SU-DHL-6 (cell line): ENCODE measurements around the gene PALLD.

ENCODE experiments used
- H2AFZ ChIP-seq: fragments of 200-600 bp; sonication (generic); 2 replicates; pipeline ENCODE4 v1.6.1; 2014; ENCODE audit warnings: low read depth, mild to moderate bottlenecking, moderate library complexity, mixed read lengths, antibody characterized with exemption, low read length; ENCODE audit not compliant: severe bottlenecking
- H3F3A ChIP-seq: fragments of 200-600 bp; shearing (Covaris generic); 2 replicates; pipeline ENCODE4 v1.6.0; 2016; ENCODE audit warnings: antibody characterized with exemption, mild to moderate bottlenecking; ENCODE audit not compliant: insufficient read depth
- H3K27ac ChIP-seq: fragments of 200-600 bp; sonication (generic); 2 replicates; pipeline ENCODE4 v1.5.1; 2016; ENCODE audit warnings: low read depth, mild to moderate bottlenecking, low read length, moderate library complexity, mixed read lengths
- H3K27me3 ChIP-seq: fragments of 200-600 bp; sonication (generic), shearing (Covaris generic); 2 replicates; pipeline ENCODE4 v1.6.0; 2014; ENCODE audit warnings: mild to moderate bottlenecking, low read length
- H3K36me3 ChIP-seq: fragments of 200-600 bp; sonication (generic); 2 replicates; pipeline ENCODE4 v1.6.1; 2014; ENCODE audit warnings: mild to moderate bottlenecking, low read length, mixed read lengths
- H3K4me2 ChIP-seq: fragments of 300-600, 200-600 bp; shearing (Covaris generic), sonication (generic); 2 replicates; pipeline ENCODE4 v1.6.0; 2014; ENCODE audit warnings: low read length, low read depth, mild to moderate bottlenecking; ENCODE audit not compliant: poor library complexity, severe bottlenecking
- H3K4me3 ChIP-seq: fragments of 200-600 bp; sonication (generic); 2 replicates; pipeline ENCODE4 v1.5.1; 2014; ENCODE audit warnings: antibody characterized with exemption, low read length, mild to moderate bottlenecking, mixed read lengths; ENCODE audit not compliant: insufficient read depth, poor library complexity, severe bottlenecking
- H3K79me2 ChIP-seq: fragments of 200-600 bp; sonication (generic); 2 replicates; pipeline ENCODE4 v1.6.1; 2014; ENCODE audit warnings: mild to moderate bottlenecking, low read length, moderate library complexity; ENCODE audit not compliant: insufficient read depth
- H3K9ac ChIP-seq: fragments of 200-600 bp; sonication (generic); 2 replicates; pipeline ENCODE4 v1.7.0; 2014; ENCODE audit warnings: mild to moderate bottlenecking, low read length
- H3K9me2 ChIP-seq: fragments of 200-600 bp; sonication (generic); replicated peaks from 2 replicates; pipeline ENCODE4 v1.6.1; 2014; ENCODE audit warnings: low read length; ENCODE audit not compliant: insufficient read depth
- H3K9me3 ChIP-seq: fragments of 200-600 bp; sonication (generic); 2 replicates; pipeline ENCODE4 v1.6.1; 2014; ENCODE audit warnings: low read length, mixed read lengths; ENCODE audit not compliant: insufficient read depth
- H4K20me1 ChIP-seq: fragments of 200-600 bp; sonication (generic); 2 replicates; pipeline ENCODE4 v1.6.1; 2014; ENCODE audit warnings: low read depth, mild to moderate bottlenecking, antibody characterized with exemption, low read length, moderate library complexity, mixed read lengths
- CTCF ChIP-seq: fragments of 200-600 bp; sonication (generic); IDR thresholded peaks from one replicate; pipeline ENCODE4 v1.5.1; 2017; ENCODE audit warnings: antibody characterized with exemption, mild to moderate bottlenecking, low read length, moderate library complexity; ENCODE audit not compliant: insufficient read depth, poor library complexity, severe bottlenecking
- EZH2phosphoT487 ChIP-seq: fragments of 200-600 bp; sonication (generic), shearing (Covaris generic); conservative IDR thresholded peaks from 2 replicates; pipeline ENCODE4 v1.6.1; 2018; ENCODE audit warnings: mild to moderate bottlenecking, antibody characterized with exemption, low read length, moderate library complexity, mixed read lengths

PALLD gene

GRCh38 chr4:168572002-168572401 is 75.2 kb downstream of the PALLD start:
- Histone ChIP-seq H3K27ac (no peak overlapping the region), H2AFZ (no peak overlapping the region), H3K36me3 (no peaks in the 10 kb centered on the region), H3K27me3 (no peaks in the 10 kb centered on the region), H3K79me2 (no peaks in the 10 kb centered on the region), H3K9ac (no peak overlapping the region), H3K4me2 (no peak overlapping the region), H3F3A (no peaks in the 10 kb centered on the region), H3K9me2 (no peaks in the 10 kb centered on the region), H3K9me3 (no peaks in the 10 kb centered on the region), H3K4me3 (no peak overlapping the region), H4K20me1 (no peaks in the 10 kb centered on the region)
- TF ChIP-seq EZH2phosphoT487 (no peak), CTCF (no peak)

- no peak overlapping the region for H3K4me3 ChIP-seq
- no peak overlapping the region for H3K9ac ChIP-seq
- H3K9me3 ChIP-seq, result no peaks in the 10 kb centered on the region
- H4K20me1 ChIP-seq, result no peaks in the 10 kb centered on the region
- H3K4me2 ChIP-seq, result no peak overlapping the region
- no peaks in the 10 kb centered on the region for H3K9me2 ChIP-seq
- no peaks in the 10 kb centered on the region for H3K79me2 ChIP-seq
- TF ChIP-seq CTCF (no peak), EZH2phosphoT487 (no peak)
- no peak overlapping the region for H2AFZ ChIP-seq
- no peaks in the 10 kb centered on the region for H3F3A ChIP-seq
- no peaks in the 10 kb centered on the region for H3K36me3 ChIP-seq
- no peak overlapping the region for H3K27ac ChIP-seq
- H3K27me3 ChIP-seq, result no peaks in the 10 kb centered on the region
Measured at GRCh38 chr4:168573870-168574269, 77.0 kb downstream of the PALLD start.

- no peak overlapping the region for H2AFZ ChIP-seq
- H3K27me3 ChIP-seq, result no peaks in the 10 kb centered on the region
- H3K4me2 ChIP-seq, result no peak overlapping the region
- H4K20me1 ChIP-seq, result no peaks in the 10 kb centered on the region
- H3K36me3 ChIP-seq, result no peaks in the 10 kb centered on the region
- TF ChIP-seq CTCF (no peak), EZH2phosphoT487 (no peak)
- no peak overlapping the region for H3K27ac ChIP-seq
- no peak overlapping the region for H3K4me3 ChIP-seq
- H3K79me2 ChIP-seq, result no peaks in the 10 kb centered on the region
- no peaks in the 10 kb centered on the region for H3F3A ChIP-seq
- no peaks in the 10 kb centered on the region for H3K9me2 ChIP-seq
- no peak overlapping the region for H3K9ac ChIP-seq
- H3K9me3 ChIP-seq, result no peaks in the 10 kb centered on the region
Measured at GRCh38 chr4:168574581-168575295, 77.9 kb downstream of the PALLD start.
